ENCODE measurements around the gene KIF4B. TPM values are rescaled to one million over a fixed set of nuclear protein-coding genes. Genes with fewer than 3 reads are reported as not detected.

KIF4B gene, protein sequence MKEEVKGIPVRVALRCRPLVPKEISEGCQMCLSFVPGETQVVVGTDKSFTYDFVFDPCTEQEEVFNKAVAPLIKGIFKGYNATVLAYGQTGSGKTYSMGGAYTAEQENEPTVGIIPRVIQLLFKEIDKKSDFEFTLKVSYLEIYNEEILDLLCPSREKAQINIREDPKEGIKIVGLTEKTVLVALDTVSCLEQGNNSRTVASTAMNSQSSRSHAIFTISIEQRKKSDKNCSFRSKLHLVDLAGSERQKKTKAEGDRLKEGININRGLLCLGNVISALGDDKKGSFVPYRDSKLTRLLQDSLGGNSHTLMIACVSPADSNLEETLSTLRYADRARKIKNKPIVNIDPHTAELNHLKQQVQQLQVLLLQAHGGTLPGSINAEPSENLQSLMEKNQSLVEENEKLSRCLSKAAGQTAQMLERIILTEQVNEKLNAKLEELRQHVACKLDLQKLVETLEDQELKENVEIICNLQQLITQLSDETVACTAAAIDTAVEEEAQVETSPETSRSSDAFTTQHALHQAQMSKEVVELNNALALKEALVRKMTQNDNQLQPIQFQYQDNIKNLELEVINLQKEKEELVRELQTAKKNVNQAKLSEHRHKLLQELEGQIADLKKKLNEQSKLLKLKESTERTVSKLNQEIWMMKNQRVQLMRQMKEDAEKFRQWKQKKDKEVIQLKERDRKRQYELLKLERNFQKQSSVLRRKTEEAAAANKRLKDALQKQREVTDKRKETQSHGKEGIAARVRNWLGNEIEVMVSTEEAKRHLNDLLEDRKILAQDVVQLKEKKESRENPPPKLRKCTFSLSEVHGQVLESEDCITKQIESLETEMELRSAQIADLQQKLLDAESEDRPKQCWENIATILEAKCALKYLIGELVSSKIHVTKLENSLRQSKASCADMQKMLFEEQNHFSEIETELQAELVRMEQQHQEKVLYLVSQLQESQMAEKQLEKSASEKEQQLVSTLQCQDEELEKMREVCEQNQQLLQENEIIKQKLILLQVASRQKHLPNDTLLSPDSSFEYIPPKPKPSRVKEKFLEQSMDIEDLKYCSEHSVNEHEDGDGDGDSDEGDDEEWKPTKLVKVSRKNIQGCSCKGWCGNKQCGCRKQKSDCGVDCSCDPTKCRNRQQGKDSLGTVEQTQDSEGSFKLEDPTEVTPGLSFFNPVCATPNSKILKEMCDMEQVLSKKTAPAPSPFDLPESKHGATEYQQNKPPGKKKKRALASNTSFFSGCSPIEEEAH
- total RNA-seq (2022; extraction: Qiagen RNA extraction): 0.02 TPM in 1 of 5 replicates, not detected in the others

DNA sequence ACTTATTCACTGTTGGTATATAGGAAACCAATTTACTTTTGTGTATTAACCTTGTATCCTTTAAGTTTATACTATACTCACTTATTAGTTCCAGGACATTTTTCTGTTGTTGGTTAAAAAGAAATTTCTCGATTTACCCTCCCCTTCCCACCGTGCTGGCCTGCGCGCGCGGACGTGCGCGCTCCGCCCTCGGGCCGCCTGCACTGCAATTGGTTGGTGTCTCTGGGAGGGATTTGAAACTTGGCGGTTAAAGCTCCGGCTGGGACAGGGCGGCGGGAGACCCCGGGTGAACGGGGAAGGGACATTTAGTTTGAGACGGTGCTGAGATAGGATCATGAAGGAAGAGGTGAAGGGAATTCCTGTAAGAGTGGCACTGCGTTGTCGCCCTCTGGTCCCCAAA lies at the start of gene KIF4B:
KIF4B (plus strand) TSS at position 230 of the 400 bp plus-strand sequence; CDS start at position 335, 105 bp downstream.

Other genes with a start within 250 kb of the KIF4B start
- gene FAXDC2, start 163.2 kb upstream of the KIF4B start, total RNA-seq (2022; extraction: Qiagen RNA extraction): 0.14 to 0.63 TPM (median 0.34 TPM) in 4 of 5 replicates, not detected in the other
- gene CNOT8, start 155.1 kb upstream of the KIF4B start, total RNA-seq (2022; extraction: Qiagen RNA extraction): 29.7 to 35.9 TPM (median 34.9 TPM) in 5 replicates
- gene GEMIN5, start 75.5 kb upstream of the KIF4B start, total RNA-seq (2022; extraction: Qiagen RNA extraction): 19.8 to 24.3 TPM (median 21.7 TPM) in 5 replicates
- gene MRPL22, start 72.7 kb upstream of the KIF4B start, total RNA-seq (2022; extraction: Qiagen RNA extraction): 51.2 to 62.8 TPM (median 61.5 TPM) in 5 replicates